OCI-LY1 (cell line): ENCODE measurements around the gene AGR3.
A peak's percentile ranks its signal among the peaks of the same experiment; 100 is the strongest.

ENCODE experiments used
- H2AFZ ChIP-seq: fragments of 200-600 bp; sonication (generic), shearing (Covaris generic); 2 replicates; pipeline ENCODE4 v1.6.0; 2014; ENCODE audit warnings: antibody characterized with exemption, mild to moderate bottlenecking, low read length
- H3F3A ChIP-seq: fragments of 200-600 bp; sonication (generic), shearing (Covaris generic); 2 replicates; pipeline ENCODE4 v1.6.0; 2014; ENCODE audit warnings: mild to moderate bottlenecking, antibody characterized with exemption, low read length, moderate library complexity; ENCODE audit not compliant: insufficient read depth
- H3K27ac ChIP-seq: fragments of 200-600 bp; sonication (generic); 2 replicates; pipeline ENCODE4 v1.5.1; 2014; ENCODE audit warnings: low read length, mixed run types, mild to moderate bottlenecking, low read depth; ENCODE audit not compliant: poor library complexity, severe bottlenecking
- H3K27me3 ChIP-seq: fragments of 200-600 bp; sonication (generic); 2 replicates; pipeline ENCODE4 v1.6.0; 2014; ENCODE audit warnings: antibody characterized with exemption, mild to moderate bottlenecking, low read length, moderate library complexity; ENCODE audit not compliant: insufficient read depth
- H3K36me3 ChIP-seq: fragments of 200-600 bp; sonication (generic); 2 replicates; pipeline ENCODE4 v1.6.1; 2014; ENCODE audit warnings: mild to moderate bottlenecking, antibody characterized with exemption, low read length, moderate library complexity, mixed read lengths; ENCODE audit not compliant: insufficient read depth
- H3K4me1 ChIP-seq: fragments of 200-600 bp; sonication (generic); 2 replicates; pipeline ENCODE4 v1.5.1; 2014; ENCODE audit warnings: mild to moderate bottlenecking, low read length, moderate library complexity; ENCODE audit not compliant: insufficient read depth, severe bottlenecking
- H3K4me2 ChIP-seq: fragments of 200-600 bp; sonication (generic), shearing (Covaris generic); 2 replicates; pipeline ENCODE4 v1.6.1; 2014; ENCODE audit warnings: low read length
- H3K4me3 ChIP-seq: fragments of 200-600 bp; sonication (generic); 2 replicates; pipeline ENCODE4 v1.5.1; 2014; ENCODE audit warnings: low read length, low read depth, mild to moderate bottlenecking, mixed read lengths; ENCODE audit not compliant: poor library complexity, severe bottlenecking
- H3K79me2 ChIP-seq: fragments of 200-600 bp; shearing (Covaris generic); 2 replicates; pipeline ENCODE4 v1.6.1; 2016; ENCODE audit warnings: mixed run types, low read length, mixed read lengths; ENCODE audit not compliant: insufficient read depth
- H3K9ac ChIP-seq: fragments of 200-600 bp; sonication (generic), shearing (Covaris generic); 2 replicates; pipeline ENCODE4 v1.6.1; 2014; ENCODE audit warnings: mild to moderate bottlenecking, low read length, mixed read lengths
- H3K9me2 ChIP-seq: fragments of 200-600 bp; sonication (generic), shearing (Covaris generic); 2 replicates; pipeline ENCODE4 v1.6.1; 2014; ENCODE audit warnings: low read depth, mild to moderate bottlenecking, low read length, mixed read lengths
- H3K9me3 ChIP-seq: fragments of 200-600 bp; shearing (Covaris generic); 2 replicates; pipeline ENCODE4 v1.6.1; 2014; ENCODE audit warnings: low read length, mixed read lengths
- H4K20me1 ChIP-seq: fragments of 200-600 bp; sonication (generic), shearing (Covaris generic); 2 replicates; pipeline ENCODE4 v1.6.0; 2016; ENCODE audit warnings: mild to moderate bottlenecking, low read length; ENCODE audit not compliant: insufficient read depth
- CTCF ChIP-seq: fragments of 200-600 bp; sonication (generic), shearing (Covaris generic); IDR thresholded peaks from 2 replicates; pipeline ENCODE4 v1.5.1; 2017; ENCODE audit warnings: mild to moderate bottlenecking, antibody characterized with exemption, low read length, moderate library complexity, mixed read lengths
- EZH2 ChIP-seq: fragments of 200-600 bp; sonication (generic), shearing (Covaris generic); IDR thresholded peaks from 2 replicates; pipeline ENCODE4 v1.8.0; 2017; ENCODE audit warnings: borderline replicate concordance, mixed run types, mild to moderate bottlenecking, antibody characterized with exemption, low read length, moderate library complexity, mixed read lengths

The AGR3 gene

DNA sequence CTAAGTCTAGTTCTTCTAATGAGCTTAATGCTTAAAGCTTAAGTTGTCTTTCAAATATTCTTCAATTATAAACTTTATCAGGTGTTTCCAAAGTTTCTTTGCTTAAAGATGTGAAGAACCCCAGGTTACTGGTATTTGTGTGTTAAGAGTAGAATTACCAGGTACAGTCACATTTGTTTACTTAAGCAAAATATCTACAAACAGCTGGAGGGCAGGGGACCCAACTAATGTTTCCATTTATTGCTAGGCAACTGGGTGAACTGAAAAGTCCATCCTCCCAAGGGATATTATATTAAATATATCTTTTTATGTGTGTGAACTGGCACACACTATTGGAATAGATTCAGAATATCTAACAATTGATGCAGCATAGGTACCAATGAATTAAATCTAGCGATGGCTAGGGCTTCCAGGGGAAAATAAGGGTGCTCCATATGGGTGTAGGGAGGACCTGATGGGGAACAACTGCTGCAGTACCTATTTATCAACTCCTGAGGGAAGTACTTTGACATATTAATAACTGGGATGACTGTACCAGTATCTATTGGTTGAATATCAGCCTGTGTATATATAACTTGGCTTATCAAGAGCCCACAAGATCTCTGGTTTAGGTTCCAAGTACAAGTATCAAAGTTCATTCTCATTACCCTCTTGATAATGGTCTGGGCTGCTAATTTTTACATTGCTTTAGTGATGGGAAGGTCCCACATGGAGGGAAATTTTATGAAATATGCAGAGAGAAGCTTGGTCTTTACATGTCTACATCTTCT lies 10.3 kb upstream of the AGR3 start:
- H3K4me1 ChIP-seq = peaks cover 14% of the 10 kb centered on the region
- H4K20me1 ChIP-seq = no peaks in the 10 kb centered on the region
- no peaks in the 10 kb centered on the region for H3F3A ChIP-seq
- TF ChIP-seq CTCF = no peak
- no peak overlapping the region for H3K9ac ChIP-seq
- no peak overlapping the region for H3K4me3 ChIP-seq
- no peak overlapping the region for H2AFZ ChIP-seq
- H3K9me3 ChIP-seq = no peaks in the 10 kb centered on the region
- H3K27ac ChIP-seq = no peak overlapping the region
- H3K36me3 ChIP-seq = no peaks in the 10 kb centered on the region
- no peaks in the 10 kb centered on the region for H3K9me2 ChIP-seq
- no peak overlapping the region for H3K4me2 ChIP-seq
- no peaks in the 10 kb centered on the region for H3K79me2 ChIP-seq
- no peaks in the 10 kb centered on the region for H3K27me3 ChIP-seq

- Histone ChIP-seq H3K27me3 (no peaks in the 10 kb centered on the region), H3K4me2 (no peak overlapping the region), H3K27ac (no peak overlapping the region), H3K9me3 (no peaks in the 10 kb centered on the region), H3K9ac (no peak overlapping the region), H3K36me3 (no peaks in the 10 kb centered on the region), H3K9me2 (no peaks in the 10 kb centered on the region), H4K20me1 (no peaks in the 10 kb centered on the region), H3K4me3 (no peak overlapping the region), H3K79me2 (no peaks in the 10 kb centered on the region), H2AFZ (no peak overlapping the region), H3K4me1 (peaks cover 14% of the 10 kb centered on the region), H3F3A (no peaks in the 10 kb centered on the region)
- TF ChIP-seq EZH2 (no peak), CTCF (peak; percentile 69)
Observed at GRCh38 chr7:16891338-16891737, 9.6 kb upstream of the AGR3 start.

- Histone ChIP-seq H3K4me3 (no peak overlapping the region), H3K9me3 (no peaks in the 10 kb centered on the region), H4K20me1 (no peaks in the 10 kb centered on the region), H3K9ac (no peak overlapping the region), H3K27ac (no peak overlapping the region), H3K36me3 (no peaks in the 10 kb centered on the region), H3K27me3 (no peaks in the 10 kb centered on the region), H3K4me1 (peaks cover 14% of the 10 kb centered on the region), H3F3A (no peaks in the 10 kb centered on the region), H2AFZ (no peak overlapping the region), H3K79me2 (no peaks in the 10 kb centered on the region), H3K4me2 (no peak overlapping the region), H3K9me2 (no peaks in the 10 kb centered on the region)
- TF ChIP-seq EZH2 (no peak), CTCF (no peak)
Observed at GRCh38 chr7:16889851-16890415, 8.2 kb upstream of the AGR3 start.
